Prostate gland (tissue), 2 donors: ENCODE data around the gene CCDC157. TPM values are rescaled to one million over a fixed set of nuclear protein-coding genes. Genes with fewer than 3 reads are reported as not detected.

Source experiments
- DNase-seq: peaks from one replicate; pipeline ENCODE4 v3.0.0-alpha.2; 2019; ENCODE audit warnings: low spot score
- H3K27ac ChIP-seq, 2 donors: fragments of 200-600 bp; sonication (generic); 2 replicates each; pipeline ENCODE4 v1.5.1; 2017 to 2019
- H3K27me3 ChIP-seq: fragments of 200-600 bp; sonication (generic); replicated peaks from 2 replicates; pipeline ENCODE4 v1.5.1; 2019; ENCODE audit not compliant: insufficient read depth
- H3K36me3 ChIP-seq, 2 donors: fragments of 200-600 bp; sonication (generic); 1 replicate in 1 of 2; 2 replicates in 1 of 2; pipeline versions ENCODE4 v1.5.1 to v1.8.1; 2017 to 2019
- H3K4me1 ChIP-seq: fragments of 200-600 bp; sonication (generic); replicated peaks from 2 replicates; pipeline ENCODE4 v1.5.1; 2019
- H3K4me3 ChIP-seq, 2 donors: fragments of 200-600 bp; sonication (generic); 2 replicates each; pipeline ENCODE4 v1.5.1; 2017 to 2019
- H3K9me3 ChIP-seq: fragments of 200-600 bp; sonication (generic); 2 replicates; pipeline ENCODE4 v1.5.1; 2017
- POLR2A ChIP-seq: fragments of 450-650 bp; IDR thresholded peaks from one replicate; pipeline ENCODE4 v1.6.1; 2016; ENCODE audit warnings: antibody characterized with exemption, mild to moderate bottlenecking
- POLR2AphosphoS5 ChIP-seq: sonication (generic); formaldehyde crosslinking; IDR thresholded peaks from one replicate; pipeline ENCODE4 v1.6.1; 2017; ENCODE audit warnings: antibody characterized with exemption
- WGBS: methylation state at CpG from one replicate; pipeline ENCODE4 v1.1.5; 2018; 5-methylcytosine and 5-hydroxymethylcytosine counted together
- intact Hi-C: fragments of 100-400 bp; cut with DNase I; formaldehyde crosslinking; loops from one replicate; pipeline ENCODE4 v1.14.2; 2022
- total RNA-seq, 2 donors: library from RNA; depleted of rRNA; stranded (reverse); fragments of >200 nt; gene quantifications; one replicate each; pipeline ENCODE4 v1.1.0, GENCODE V29; 2016
- TF ChIP-seq, protein P1 (sequence below), 4 experiments: fragments of 200-600 bp in 2 of 4; fragments of 450-650 bp in 2 of 4; sonication (generic) in 2 of 4; IDR thresholded peaks; 1 replicate in 3 of 4; 2 replicates in 1 of 4; pipeline ENCODE4 v1.5.1; 2016 to 2019; ENCODE audit warnings: antibody characterized with exemption in 4 of 4, mild to moderate bottlenecking in 2 of 4, moderate library complexity in 2 of 4

The CCDC157 gene
- total RNA-seq, 2 donors from 2014 or later = 3.5 to 28.6 TPM

DNA sequence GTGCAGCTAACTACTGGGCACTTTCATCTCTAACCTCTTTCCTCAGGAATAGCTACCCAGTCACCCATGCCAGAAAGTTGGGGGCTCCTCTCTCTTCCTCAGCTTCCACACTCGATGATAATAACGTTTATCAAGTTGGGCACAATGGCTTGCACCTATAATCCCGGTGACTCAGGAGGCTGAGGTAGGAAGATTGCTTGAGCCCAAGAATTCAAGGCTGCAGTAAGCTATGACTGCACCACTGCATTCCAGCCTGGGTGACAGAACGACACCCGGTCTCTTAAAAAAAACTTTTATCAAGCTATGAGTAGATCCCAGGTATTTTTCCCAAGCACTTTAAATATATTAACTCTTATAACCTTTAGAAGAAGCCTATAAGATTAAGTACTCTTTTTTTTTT is 2.2 kb upstream of the CCDC157 start:
- TF ChIP-seq POLR2AphosphoS5 (no peak), POLR2A (no peak)
- TF ChIP-seq, protein P1, sequence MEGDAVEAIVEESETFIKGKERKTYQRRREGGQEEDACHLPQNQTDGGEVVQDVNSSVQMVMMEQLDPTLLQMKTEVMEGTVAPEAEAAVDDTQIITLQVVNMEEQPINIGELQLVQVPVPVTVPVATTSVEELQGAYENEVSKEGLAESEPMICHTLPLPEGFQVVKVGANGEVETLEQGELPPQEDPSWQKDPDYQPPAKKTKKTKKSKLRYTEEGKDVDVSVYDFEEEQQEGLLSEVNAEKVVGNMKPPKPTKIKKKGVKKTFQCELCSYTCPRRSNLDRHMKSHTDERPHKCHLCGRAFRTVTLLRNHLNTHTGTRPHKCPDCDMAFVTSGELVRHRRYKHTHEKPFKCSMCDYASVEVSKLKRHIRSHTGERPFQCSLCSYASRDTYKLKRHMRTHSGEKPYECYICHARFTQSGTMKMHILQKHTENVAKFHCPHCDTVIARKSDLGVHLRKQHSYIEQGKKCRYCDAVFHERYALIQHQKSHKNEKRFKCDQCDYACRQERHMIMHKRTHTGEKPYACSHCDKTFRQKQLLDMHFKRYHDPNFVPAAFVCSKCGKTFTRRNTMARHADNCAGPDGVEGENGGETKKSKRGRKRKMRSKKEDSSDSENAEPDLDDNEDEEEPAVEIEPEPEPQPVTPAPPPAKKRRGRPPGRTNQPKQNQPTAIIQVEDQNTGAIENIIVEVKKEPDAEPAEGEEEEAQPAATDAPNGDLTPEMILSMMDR (IDR thresholded peaks at IDR 0.05) = no peak
- no peak for DNase-seq
- H3K4me1 ChIP-seq = peaks cover 10% of the 10 kb centered on the region
- H3K27ac ChIP-seq = no peak overlapping the region
- no peak overlapping the region for H3K4me3 ChIP-seq
- no peaks in the 10 kb centered on the region for H3K27me3 ChIP-seq
- intact Hi-C loops = loop anchor here (2.0 kb wide), 1 partner anchor 26 kb away; no protein-coding TSS in a partner anchor
- 57% methylated on average over 5 of the region's 5 CpGs for WGBS
- H3K9me3 ChIP-seq = no peaks in the 10 kb centered on the region
- peaks cover 0 to 14% of the 10 kb centered on the region in 2 donors for H3K36me3 ChIP-seq

DNA sequence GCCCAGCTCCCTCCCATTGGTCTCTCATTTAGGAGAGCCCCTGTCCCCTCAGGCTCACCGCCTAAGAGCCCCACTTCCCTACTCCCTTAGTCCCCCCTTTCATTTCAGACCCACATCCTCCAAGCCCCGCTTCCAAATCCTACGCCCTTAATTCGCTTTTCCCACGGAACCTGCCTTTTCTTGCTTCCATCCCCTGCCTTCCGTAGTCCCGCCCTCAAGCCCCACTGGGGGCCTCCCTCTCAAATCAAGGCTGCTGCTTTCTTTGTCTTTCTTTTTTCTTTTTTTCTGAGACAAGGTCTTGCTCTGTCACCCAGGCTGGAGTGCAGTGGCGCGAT is 396 bp downstream of the CCDC157 start:
- Histone ChIP-seq H3K27ac (peak overlapping the region; percentile 93), H3K9me3 (no peaks in the 10 kb centered on the region), H3K27me3 (no peaks in the 10 kb centered on the region), H3K36me3 (peaks cover 0 to 8% of the 10 kb centered on the region in 2 donors), H3K4me3 (peak overlapping the region; percentile 58 to 68), H3K4me1 (peaks cover 10% of the 10 kb centered on the region)
- TF ChIP-seq POLR2AphosphoS5 (no peak), POLR2A (no peak)
- TF ChIP-seq, protein P1 (IDR thresholded peaks at IDR 0.05) = no peak
- DNase-seq = no peak
- WGBS = 2% methylated on average over 9 of the region's 9 CpGs
- intact Hi-C loops = loop anchor here (2.0 kb wide), 2 partner anchors 30 to 68 kb away; partner anchors contain the start of genes CASTOR1 and RNF215

DNA sequence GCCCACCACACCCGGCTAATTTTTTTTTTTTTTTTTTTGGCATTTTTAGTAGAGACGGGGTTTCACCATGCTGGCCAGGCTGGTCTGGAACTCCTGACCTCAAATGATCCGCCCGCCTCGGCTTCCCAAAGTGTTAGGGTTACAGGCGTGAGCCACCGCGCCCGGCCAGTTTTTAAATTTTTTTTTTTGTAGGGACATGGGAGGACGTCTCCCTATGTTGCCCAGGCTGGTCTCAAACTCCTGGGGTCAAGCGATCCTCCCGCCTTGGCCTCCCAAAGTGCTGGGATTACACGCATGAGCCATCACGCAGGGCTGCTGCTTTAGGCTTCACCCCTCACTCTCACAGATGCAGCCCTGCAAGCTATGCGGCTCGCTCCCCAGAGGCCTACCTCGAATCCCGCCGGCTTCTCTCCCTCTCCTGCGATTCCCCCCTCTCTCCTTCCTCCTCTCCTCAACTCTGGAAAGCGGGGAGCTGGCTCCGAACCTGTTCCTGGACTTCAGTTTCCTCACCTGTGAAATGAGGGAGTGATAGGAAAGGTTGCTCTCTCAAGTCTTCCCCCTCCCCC is 926 bp downstream of the CCDC157 start:
- no peaks in the 10 kb centered on the region for H3K27me3 ChIP-seq
- DNase-seq = no peak
- H3K27ac ChIP-seq = no peak overlapping the region
- TF ChIP-seq, protein P1 (IDR thresholded peaks at IDR 0.05) = no peak
- TF ChIP-seq POLR2A (no peak), POLR2AphosphoS5 (no peak)
- intact Hi-C loops = loop anchor here (2.0 kb wide), 2 partner anchors 29 to 69 kb away; partner anchors contain the start of genes CASTOR1 and RNF215
- no peak overlapping the region for H3K4me3 ChIP-seq
- peaks cover 10% of the 10 kb centered on the region for H3K4me1 ChIP-seq
- H3K9me3 ChIP-seq = no peaks in the 10 kb centered on the region
- peaks cover 0 to 3% of the 10 kb centered on the region in 2 donors for H3K36me3 ChIP-seq
- WGBS = 50% methylated on average over 22 of the region's 22 CpGs

DNA sequence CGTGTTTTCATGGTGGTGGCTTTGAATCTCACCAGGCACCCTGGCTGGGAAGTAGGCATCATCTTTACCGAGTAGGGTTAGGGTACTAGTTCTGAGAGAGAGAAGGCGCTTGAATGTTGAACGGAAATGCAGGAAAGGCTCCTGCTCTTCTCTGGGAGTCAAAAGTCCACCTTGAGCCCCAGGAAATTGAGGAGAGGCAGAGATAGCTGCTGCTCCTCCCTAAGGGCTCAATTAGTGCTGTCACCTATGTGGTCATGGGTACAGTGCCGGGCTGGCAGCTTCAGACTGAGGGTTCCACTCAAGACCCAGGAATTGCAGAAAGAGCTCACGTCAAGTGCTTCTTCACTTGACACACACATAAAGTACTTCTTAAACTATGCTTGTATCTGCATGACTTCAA is 1.7 kb downstream of the CCDC157 start:
- H3K27ac ChIP-seq = no peak overlapping the region
- no peaks in the 10 kb centered on the region for H3K9me3 ChIP-seq
- peaks cover 10% of the 10 kb centered on the region for H3K4me1 ChIP-seq
- H3K36me3 ChIP-seq = no peaks in the 10 kb centered on the region
- DNase-seq = no peak
- no peak overlapping the region for H3K4me3 ChIP-seq
- TF ChIP-seq POLR2A (no peak), POLR2AphosphoS5 (no peak)
- TF ChIP-seq, protein P1 (IDR thresholded peaks at IDR 0.05) = no peak
- WGBS = 92% methylated on average over 6 of the region's 6 CpGs
- no peaks in the 10 kb centered on the region for H3K27me3 ChIP-seq
- intact Hi-C loops = no loop called here

DNA sequence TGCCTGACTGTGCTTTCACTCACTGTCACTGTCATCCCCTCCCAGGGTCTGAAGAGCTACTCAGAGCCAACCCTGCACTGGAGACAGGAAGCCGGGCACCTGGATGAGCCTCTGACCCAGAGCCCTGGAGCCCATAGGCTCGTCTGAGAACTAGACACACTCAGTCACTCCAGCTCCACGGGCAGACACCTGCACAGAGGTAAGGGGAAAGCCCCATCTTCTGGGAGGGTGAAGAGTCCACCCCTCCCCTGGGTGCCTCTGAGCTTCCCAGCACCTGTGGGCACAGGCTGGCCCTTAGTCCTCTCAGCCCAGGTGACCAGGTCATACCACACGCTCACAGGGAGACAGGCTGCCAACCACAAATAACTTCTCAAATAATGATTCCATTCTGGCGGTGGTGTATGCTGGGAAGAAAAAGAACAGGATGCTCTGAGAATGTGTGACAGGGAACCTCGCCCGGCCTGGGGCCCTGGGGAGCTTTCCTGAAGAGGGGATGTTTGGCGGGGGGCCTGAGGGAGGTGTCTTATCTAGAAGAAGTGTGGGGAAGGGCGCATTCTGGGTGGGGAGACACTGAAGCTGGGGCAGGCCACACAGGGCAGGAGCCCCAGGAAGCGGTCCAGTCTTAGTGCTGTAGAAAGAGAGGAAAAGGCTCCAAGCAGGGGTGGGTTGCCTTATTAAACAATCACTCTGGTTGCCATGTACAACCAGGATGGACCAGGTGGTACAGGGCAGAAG is 5.3 kb downstream of the CCDC157 start:
- intact Hi-C loops = no loop called here
- DNase-seq = no peak
- no peaks in the 10 kb centered on the region for H3K4me1 ChIP-seq
- TF ChIP-seq POLR2A (no peak), POLR2AphosphoS5 (no peak)
- TF ChIP-seq, protein P1 (IDR thresholded peaks at IDR 0.05) = no peak
- 81% methylated on average over 10 of the region's 10 CpGs for WGBS
- no peaks in the 10 kb centered on the region for H3K9me3 ChIP-seq
- no peaks in the 10 kb centered on the region for H3K27me3 ChIP-seq
- H3K36me3 ChIP-seq = no peaks in the 10 kb centered on the region
- no peak overlapping the region for H3K27ac ChIP-seq
- H3K4me3 ChIP-seq = no peak overlapping the region
